ENCODE results near the gene STYXL2. TPM values are rescaled to one million over a fixed set of nuclear protein-coding genes. Genes with fewer than 3 reads are reported as not detected.

STYXL2 gene
- total and polyA plus RNA-seq, 4 donors: 0.02 to 0.57 (median 0.09) TPM

DNA sequence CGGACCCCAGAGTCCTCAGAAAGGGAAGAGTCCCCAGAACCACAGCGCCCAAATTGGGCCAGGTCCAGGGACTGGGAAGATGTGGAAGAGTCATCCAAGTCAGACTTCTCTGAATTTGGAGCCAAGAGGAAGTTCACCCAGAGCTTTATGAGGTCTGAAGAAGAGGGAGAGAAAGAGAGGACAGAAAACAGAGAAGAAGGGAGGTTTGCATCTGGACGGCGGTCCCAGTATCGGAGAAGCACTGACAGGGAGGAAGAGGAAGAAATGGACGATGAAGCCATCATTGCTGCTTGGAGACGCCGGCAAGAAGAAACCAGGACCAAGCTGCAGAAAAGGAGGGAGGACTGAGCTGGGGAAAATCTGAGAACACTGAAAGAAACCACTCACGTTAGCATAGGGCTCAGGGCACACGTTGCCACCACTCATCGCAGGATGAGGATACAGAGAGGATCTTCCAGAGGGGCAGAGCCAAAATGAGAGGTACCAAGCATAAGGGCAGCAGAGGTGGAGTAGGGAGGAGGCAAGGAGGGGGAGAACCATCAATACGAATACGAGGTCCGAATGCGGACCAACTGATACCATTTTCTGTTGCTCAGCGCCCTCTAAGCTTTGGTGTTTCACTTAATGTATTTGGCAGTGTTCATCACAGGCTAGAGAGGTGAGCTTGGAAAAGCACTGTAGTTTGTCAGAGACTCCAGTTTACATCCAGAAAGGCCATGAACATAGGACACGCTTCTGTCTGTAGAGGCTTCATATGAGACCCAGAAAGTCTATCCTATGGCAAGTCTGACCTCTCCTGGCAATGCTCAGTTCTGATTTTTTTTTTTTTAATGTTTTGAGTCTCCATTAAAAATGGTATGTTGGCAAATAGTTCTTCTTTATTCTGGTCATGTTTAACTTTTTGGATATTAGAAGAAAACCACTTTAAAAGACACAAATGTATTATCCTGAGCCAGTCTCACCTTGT lies 34.7 kb downstream of the STYXL2 start:
- Histone ChIP-seq H3K4me1 (ENCODE audit: control insufficient read depth in 5 of 5, insufficient read depth in 5 of 5, low read length in 5 of 5) (no peaks in the 10 kb centered on the region), H3K4me3 (no peak overlapping the region), H3K9ac (ENCODE audit: insufficient read depth in 1 of 2, low read length in 2 of 2) (no peak overlapping the region), H3K27ac (ENCODE audit: low read depth in 1 of 2, low read length in 1 of 2) (no peak overlapping the region), H3K36me3 (ENCODE audit: control insufficient read depth in 4 of 4, insufficient read depth in 4 of 4, low read length in 4 of 4) (no peaks in the 10 kb centered on the region), H3K9me3 (ENCODE audit: control insufficient read depth in 4 of 4, insufficient read depth in 3 of 4, low read length in 3 of 4) (peaks cover 0 to 3% (median 0%) of the 10 kb centered on the region in 4 donors), H3K27me3 (ENCODE audit: control insufficient read depth in 3 of 3, insufficient read depth in 3 of 3, low read length in 2 of 3) (peaks cover 0 to 13% (median 0%) of the 10 kb centered on the region in 3 donors)
- WGBS, 2 donors: 85 to 86% methylated on average over 17 of the region's 17 CpGs
- TF ChIP-seq, protein P1, sequence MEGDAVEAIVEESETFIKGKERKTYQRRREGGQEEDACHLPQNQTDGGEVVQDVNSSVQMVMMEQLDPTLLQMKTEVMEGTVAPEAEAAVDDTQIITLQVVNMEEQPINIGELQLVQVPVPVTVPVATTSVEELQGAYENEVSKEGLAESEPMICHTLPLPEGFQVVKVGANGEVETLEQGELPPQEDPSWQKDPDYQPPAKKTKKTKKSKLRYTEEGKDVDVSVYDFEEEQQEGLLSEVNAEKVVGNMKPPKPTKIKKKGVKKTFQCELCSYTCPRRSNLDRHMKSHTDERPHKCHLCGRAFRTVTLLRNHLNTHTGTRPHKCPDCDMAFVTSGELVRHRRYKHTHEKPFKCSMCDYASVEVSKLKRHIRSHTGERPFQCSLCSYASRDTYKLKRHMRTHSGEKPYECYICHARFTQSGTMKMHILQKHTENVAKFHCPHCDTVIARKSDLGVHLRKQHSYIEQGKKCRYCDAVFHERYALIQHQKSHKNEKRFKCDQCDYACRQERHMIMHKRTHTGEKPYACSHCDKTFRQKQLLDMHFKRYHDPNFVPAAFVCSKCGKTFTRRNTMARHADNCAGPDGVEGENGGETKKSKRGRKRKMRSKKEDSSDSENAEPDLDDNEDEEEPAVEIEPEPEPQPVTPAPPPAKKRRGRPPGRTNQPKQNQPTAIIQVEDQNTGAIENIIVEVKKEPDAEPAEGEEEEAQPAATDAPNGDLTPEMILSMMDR (IDR thresholded peaks at IDR 0.05; ENCODE audit: control extremely low read depth, extremely low read depth): no peak
- ATAC-seq (ENCODE audit: insufficient read depth, low FRiP score): no peak
- no peak for DNase-seq

DNA sequence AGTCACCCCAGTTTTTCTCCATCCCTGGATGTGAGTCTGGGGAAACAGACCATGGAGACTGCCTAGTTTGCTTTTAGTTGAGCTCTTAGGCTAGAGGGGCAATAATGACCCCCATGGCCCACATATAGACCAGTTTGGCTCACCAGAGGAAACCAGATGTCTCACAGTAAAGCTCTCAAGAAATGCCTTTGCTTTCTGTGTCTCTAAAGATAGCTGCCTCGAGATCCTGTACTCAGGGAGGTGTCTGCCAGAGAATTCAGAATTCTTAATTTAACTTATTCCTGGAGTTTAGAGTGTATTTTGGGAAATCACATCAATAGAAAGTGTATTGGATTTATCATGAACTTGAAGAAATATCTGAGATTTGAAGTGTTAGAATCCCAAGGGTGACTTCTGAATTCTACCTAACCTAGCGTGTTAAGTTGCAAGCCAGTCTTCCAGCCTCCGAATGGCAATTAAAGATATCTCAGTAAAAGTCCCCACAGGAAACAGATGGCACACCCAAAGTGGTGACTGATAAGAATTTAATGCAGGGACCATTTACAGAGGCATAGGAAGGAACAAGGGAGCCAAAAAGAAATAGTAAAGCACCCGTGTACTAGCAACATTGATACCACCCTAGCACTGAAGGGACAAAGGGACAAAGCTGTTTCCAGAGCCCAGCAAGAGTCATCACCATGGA lies 37.1 kb downstream of the STYXL2 start:
- TF ChIP-seq, protein P1 (IDR thresholded peaks at IDR 0.05; ENCODE audit: control extremely low read depth, extremely low read depth): no peak
- 24 to 52% methylated on average over 4 of the region's 4 CpGs for WGBS, 2 donors
- no peaks in the 10 kb centered on the region for H3K4me1 ChIP-seq (ENCODE audit: control insufficient read depth in 5 of 5, insufficient read depth in 5 of 5, low read length in 5 of 5)
- ATAC-seq (ENCODE audit: insufficient read depth, low FRiP score): no peak
- no peak for DNase-seq
- peaks cover 0 to 10% (median 0%) of the 10 kb centered on the region in 3 donors for H3K27me3 ChIP-seq (ENCODE audit: control insufficient read depth in 3 of 3, insufficient read depth in 3 of 3, low read length in 2 of 3)
- H3K9me3 ChIP-seq (ENCODE audit: control insufficient read depth in 4 of 4, insufficient read depth in 3 of 4, low read length in 3 of 4): peaks cover 0 to 3% (median 0%) of the 10 kb centered on the region in 4 donors
- no peak overlapping the region for H3K4me3 ChIP-seq
- H3K9ac ChIP-seq (ENCODE audit: insufficient read depth in 1 of 2, low read length in 2 of 2): no peak overlapping the region
- no peak overlapping the region for H3K27ac ChIP-seq (ENCODE audit: low read depth in 1 of 2, low read length in 1 of 2)
- H3K36me3 ChIP-seq (ENCODE audit: control insufficient read depth in 4 of 4, insufficient read depth in 4 of 4, low read length in 4 of 4): no peaks in the 10 kb centered on the region

DNA sequence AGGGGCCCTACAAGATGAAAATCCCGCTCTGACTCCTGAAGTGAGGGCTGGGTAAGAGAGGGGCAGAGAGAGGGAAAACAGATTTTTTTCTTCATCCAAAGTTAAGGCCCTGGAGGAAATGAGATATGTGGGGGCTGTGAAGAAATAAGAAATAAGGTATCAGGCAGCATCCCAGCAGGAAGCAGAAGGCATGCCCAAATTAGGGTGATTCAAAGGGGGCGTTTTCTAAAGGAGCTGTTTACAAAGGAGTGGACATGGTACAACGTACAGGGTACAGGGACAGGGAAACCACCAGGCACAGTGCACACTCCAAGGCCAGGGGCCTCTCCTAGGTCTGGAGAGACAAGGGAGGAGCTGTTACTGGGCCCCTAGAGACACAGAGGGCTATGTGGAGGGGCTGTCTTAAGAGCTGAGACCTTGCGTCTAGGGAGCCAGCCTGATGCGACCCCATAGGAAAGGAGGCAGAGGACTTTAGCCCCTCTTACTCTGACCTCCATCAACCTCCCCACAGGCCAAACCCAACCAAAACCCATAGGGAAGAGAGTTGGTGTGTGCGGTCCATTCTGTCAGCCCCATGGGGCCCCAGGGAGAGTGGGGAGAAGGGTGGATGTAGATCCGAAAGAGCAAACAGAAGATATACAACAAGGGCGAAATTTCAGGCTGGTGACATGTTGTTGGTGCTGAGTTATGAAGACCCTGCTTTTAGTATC lies 38.6 kb downstream of the STYXL2 start:
- no peak for DNase-seq
- WGBS, 2 donors: 72 to 76% methylated on average over 8 of the region's 8 CpGs
- Histone ChIP-seq H3K9ac (ENCODE audit: insufficient read depth in 1 of 2, low read length in 2 of 2) (no peak overlapping the region), H3K27ac (ENCODE audit: low read depth in 1 of 2, low read length in 1 of 2) (no peak overlapping the region), H3K27me3 (ENCODE audit: control insufficient read depth in 3 of 3, insufficient read depth in 3 of 3, low read length in 2 of 3) (peaks cover 0 to 7% (median 0%) of the 10 kb centered on the region in 3 donors), H3K4me1 (ENCODE audit: control insufficient read depth in 5 of 5, insufficient read depth in 5 of 5, low read length in 5 of 5) (no peaks in the 10 kb centered on the region), H3K9me3 (ENCODE audit: control insufficient read depth in 4 of 4, insufficient read depth in 3 of 4, low read length in 3 of 4) (peaks cover 0 to 4% (median 0%) of the 10 kb centered on the region in 4 donors), H3K36me3 (ENCODE audit: control insufficient read depth in 4 of 4, insufficient read depth in 4 of 4, low read length in 4 of 4) (no peaks in the 10 kb centered on the region), H3K4me3 (no peak overlapping the region)
- TF ChIP-seq, protein P1 (IDR thresholded peaks at IDR 0.05; ENCODE audit: control extremely low read depth, extremely low read depth): no peak
- no peak for ATAC-seq (ENCODE audit: insufficient read depth, low FRiP score)
